K562 (cell line): ENCODE results near the gene PAXIP1. TPM values are rescaled to one million over a fixed set of nuclear protein-coding genes. Genes with fewer than 3 reads are reported as not detected.
A peak's percentile ranks its signal among the peaks of the same experiment; 100 is the strongest.

Experiments used
- ATAC-seq: fragments of 200-7000 bp; cut with Tn5 transposase; 3 replicates; pipeline ENCODE4 v1.9.1; 2020; ENCODE audit warnings: moderate library complexity
- BruUV-seq: library from RNA; stranded (reverse); fragments of 400-500 nt; replicated peaks from 2 replicates; lab custom pipeline; 2021; lab: Mats Ljungman, UMichigan
- CTCF ChIA-PET: fragments of 300-600 bp; formaldehyde crosslinking; extraction: SDS; loops from one replicate; lab custom pipeline; 2021; ENCODE audit warnings: low intra/inter-chr PET ratio; lab: Yijun Ruan, JAX
- POLR2A ChIA-PET: fragments of 300-600, 350-650 bp; sonication (Branson Sonifier 250); formaldehyde crosslinking; extraction: SDS; loops from one replicate; lab custom pipeline; 2021; ENCODE audit warnings: antibody characterized with exemption, inconsistent platforms; lab: Yijun Ruan, JAX
- DNase-seq, 4 experiments: peaks; one replicate each; pipeline versions ENCODE4 v3.0.0 to v3.0.0-alpha.2; 2011 to 2018; ENCODE audit warnings: low spot score in 3 of 4, mixed read lengths in 3 of 4; ENCODE audit errors: extremely low read depth in 1 of 4
- FAIRE-seq: peaks from 2 replicates; lab custom pipeline; 2011; peaks lifted over from hg19 to GRCh38; lab: Jason Lieb, UNC
- H2AFZ ChIP-seq: 2 replicates; pipeline ENCODE4 v1.6.0; 2011; ENCODE audit warnings: low read depth, low read length, control low read depth, inconsistent platforms
- H3K27ac ChIP-seq: fragments of 200-600 bp; 3 replicates; pipeline ENCODE4 v1.8.0; 2011; ENCODE audit warnings: low read depth, mild to moderate bottlenecking, control low read depth, inconsistent platforms, low read length, moderate library complexity, mixed read lengths; ENCODE audit errors: extremely low read depth
- H3K27me3 ChIP-seq, 2 experiments: fragments of 300-600 bp in 1 of 2; 2 replicates in 1 of 2; 3 replicates in 1 of 2; pipeline versions ENCODE4 v1.6.0 to v1.8.0; 2011; ENCODE audit warnings: inconsistent platforms in 2 of 2, low read length in 2 of 2, mild to moderate bottlenecking in 1 of 2, mixed read lengths in 1 of 2, moderate library complexity in 1 of 2; ENCODE audit not compliant: control insufficient read depth in 2 of 2, insufficient read depth in 2 of 2
- H3K36me3 ChIP-seq: fragments of 300-600 bp; 3 replicates; pipeline ENCODE4 v1.8.0; 2011; ENCODE audit warnings: mild to moderate bottlenecking, low read length, inconsistent platforms; ENCODE audit not compliant: control insufficient read depth, insufficient read depth
- H3K4me1 ChIP-seq, 2 experiments: fragments of 200-600 bp in 1 of 2; replicated peaks in 1 of 2; 2 replicates in 1 of 2; 3 replicates in 1 of 2; pipeline versions ENCODE4 v1.5.1 to v1.8.0; 2011; ENCODE audit warnings: inconsistent platforms in 2 of 2, low read length in 2 of 2, mild to moderate bottlenecking in 1 of 2, mixed read lengths in 1 of 2, moderate library complexity in 1 of 2; ENCODE audit not compliant: control insufficient read depth in 2 of 2, insufficient read depth in 2 of 2
- H3K4me2 ChIP-seq: 2 replicates; pipeline ENCODE4 v1.6.1; 2011; ENCODE audit warnings: low read length, control low read depth, inconsistent platforms, mixed read lengths; ENCODE audit not compliant: insufficient read depth
- H3K4me3 ChIP-seq: fragments of 200-600 bp; sonication (generic), shearing (Covaris generic); 2 replicates; pipeline ENCODE4 v1.5.1; 2016; ENCODE audit warnings: control low read depth, inconsistent platforms
- H3K79me2 ChIP-seq: fragments of 200-600 bp; 3 replicates; pipeline ENCODE4 v1.8.0; 2011; ENCODE audit warnings: low read length, inconsistent platforms; ENCODE audit not compliant: control insufficient read depth, insufficient read depth
- H3K9ac ChIP-seq, 2 experiments: 2 replicates each; pipeline versions ENCODE4 v1.6.0 to v1.6.1; 2011; ENCODE audit warnings: low read depth in 2 of 2, low read length in 2 of 2, control low read depth in 1 of 2, inconsistent platforms in 1 of 2, mild to moderate bottlenecking in 1 of 2, mixed read lengths in 1 of 2; ENCODE audit not compliant: insufficient read depth in 1 of 2
- H3K9me1 ChIP-seq: one replicate; pipeline ENCODE4 v1.6.0; 2011; ENCODE audit warnings: inconsistent platforms, mild to moderate bottlenecking, low read length, moderate library complexity; ENCODE audit not compliant: control insufficient read depth, insufficient read depth
- H3K9me3 ChIP-seq: replicated peaks from 2 replicates; pipeline ENCODE4 v1.5.1; 2011; ENCODE audit warnings: low read depth, low read length, inconsistent platforms; ENCODE audit not compliant: control insufficient read depth, insufficient read depth
- H4K20me1 ChIP-seq: replicated peaks from 2 replicates; pipeline ENCODE4 v1.6.1; 2011; ENCODE audit warnings: low read length, inconsistent platforms, mixed read lengths; ENCODE audit not compliant: control insufficient read depth, insufficient read depth
- CBFB ChIP-seq: sonication (generic); formaldehyde crosslinking; IDR thresholded peaks from 2 replicates; pipeline ENCODE4 v1.4.0; 2020; ENCODE audit warnings: mild to moderate bottlenecking, missing genetic modification reagents
- CREM ChIP-seq: IDR thresholded peaks from 2 replicates; pipeline ENCODE4 v1.6.1; 2014; ENCODE audit warnings: antibody characterized with exemption, low read depth
- CSDE1 ChIP-seq, 2 experiments: fragments of 450-650 bp; IDR thresholded peaks; 2 replicates each; pipeline ENCODE4 v1.6.1; 2016; ENCODE audit warnings: mild to moderate bottlenecking in 1 of 2
- LARP7 ChIP-seq: fragments of 450-650 bp; IDR thresholded peaks from 2 replicates; pipeline ENCODE4 v1.6.1; 2016
- MEF2D ChIP-seq: conservative IDR thresholded peaks from 2 replicates; pipeline ENCODE4 v1.6.1; 2016; ENCODE audit warnings: low read depth, missing genetic modification characterization, missing compliant biosample characterization
- NCOR1 ChIP-seq: fragments of 450-650 bp; IDR thresholded peaks from 2 replicates; pipeline ENCODE4 v1.6.1; 2016; ENCODE audit warnings: mild to moderate bottlenecking, moderate library complexity
- NR3C1 ChIP-seq: sonication (generic); formaldehyde crosslinking; IDR thresholded peaks from 2 replicates; pipeline ENCODE4 v1.8.1; 2022; ENCODE audit warnings: missing genetic modification reagents
- RAD51 ChIP-seq: fragments of 450-650 bp; IDR thresholded peaks from 2 replicates; pipeline ENCODE4 v1.7.1; 2016; ENCODE audit warnings: low read depth, mild to moderate bottlenecking, borderline replicate concordance
- ZKSCAN8 ChIP-seq: fragments of 200-800 bp; sonication (Bioruptor generic); IDR thresholded peaks from 2 replicates; pipeline ENCODE4 v1.6.1; 2016; ENCODE audit warnings: missing genetic modification characterization, missing compliant biosample characterization
- ZNF224 ChIP-seq: sonication (generic); formaldehyde crosslinking; IDR thresholded peaks from 2 replicates; pipeline ENCODE4 v1.8.0; 2022; ENCODE audit warnings: mild to moderate bottlenecking, missing genetic modification reagents
- ZNF436 ChIP-seq: fragments of 250-450, 450-650 bp; sonication (Bioruptor Pico); formaldehyde crosslinking; IDR thresholded peaks from 2 replicates; pipeline ENCODE4 v1.7.0; 2020; ENCODE audit warnings: mild to moderate bottlenecking
- ZNF445 ChIP-seq: fragments of 250-450 bp; sonication (Bioruptor Pico); IDR thresholded peaks from 2 replicates; pipeline ENCODE4 v1.4.0; 2020; ENCODE audit warnings: low read depth, mild to moderate bottlenecking, moderate library complexity
- ZNF57 ChIP-seq: fragments of 450-650 bp; formaldehyde crosslinking; IDR thresholded peaks from 2 replicates; pipeline ENCODE4 v1.4.0; 2020; ENCODE audit warnings: mild to moderate bottlenecking, moderate library complexity
- ZNF586 ChIP-seq: fragments of 450-650 bp; formaldehyde crosslinking; conservative IDR thresholded peaks from 2 replicates; pipeline ENCODE4 v1.4.0; 2020; ENCODE audit warnings: mild to moderate bottlenecking, moderate library complexity
- WGBS: fragments of 100-300 bp; shearing (Covaris generic); methylation state at CpG from one replicate; pipeline ENCODE4 v1.1.6; 2016; ENCODE audit warnings: low coverage, mixed read lengths; ENCODE audit not compliant: insufficient coverage; ENCODE audit errors: missing lambda C conversion rate; 5-methylcytosine and 5-hydroxymethylcytosine counted together
- in situ Hi-C: fragments of 300-500 bp; cut with MboI; formaldehyde crosslinking; loops from 4 replicates; pipeline ENCODE4 v1.15.0; 2018; ENCODE audit warnings: inconsistent platforms, mixed read lengths
- intact Hi-C: fragments of 100-400 bp; cut with micrococcal nuclease; formaldehyde crosslinking; loops from 2 replicates; pipeline ENCODE4 v1.14.2; 2022
- polyA plus RNA-seq, 8 experiments: library from polyadenylated mRNA; depleted of rRNA in 4 of 8; stranded (reverse) in 5 of 8; unstranded in 3 of 8; fragments of >200 nt; fragmentation: Nextera tagmentation in 2 of 8; fragmentation: Illumina TruSeq in 1 of 8; extraction: Ambion mirVana in 2 of 8; extraction: Trizol in 1 of 8; gene quantifications; 2 replicates each; pipeline versions ENCODE4 v1.2.1 to v1.2.3, GENCODE V29; 2011 to 2014; ENCODE audit warnings: inconsistent platforms in 1 of 8, missing spikeins in 1 of 8
- total RNA-seq, 7 experiments: library from RNA; depleted of rRNA in 6 of 7; stranded (reverse); fragments of >200 nt in 6 of 7; fragmentation: Illumina TruSeq in 2 of 7; extraction: Trizol in 2 of 7; gene quantifications; 2 replicates each; pipeline versions ENCODE4 v1.2.1 to v1.2.3, GENCODE V29; 2011 to 2021; ENCODE audit warnings: low replicate concordance in 1 of 7

Gene PAXIP1
- total and polyA plus RNA-seq, 9 of the 15 experiments (the other 6 are each of a cell fraction or from before 2014, with no cell fraction given) = 9.7 to 37.9 (median 28.4) TPM

DNA sequence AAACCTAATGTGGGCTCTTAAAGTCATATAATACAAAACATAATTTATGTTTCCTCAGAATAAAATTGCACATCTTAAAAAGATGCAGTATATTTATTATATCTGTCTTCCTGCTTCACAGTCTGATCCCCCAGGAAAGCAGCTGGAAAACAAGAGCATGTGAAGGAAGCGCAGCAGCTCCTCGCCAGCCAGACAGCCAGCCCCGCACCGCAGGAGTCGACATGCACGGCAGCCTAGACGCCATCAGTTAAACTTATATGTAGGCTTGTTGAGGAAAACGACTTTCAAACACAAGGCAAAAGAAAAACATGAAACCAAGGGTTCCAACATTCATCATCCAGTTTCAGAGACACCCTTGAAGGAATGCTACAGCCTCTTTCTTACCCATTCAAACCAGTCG lies 59.0 kb downstream of the PAXIP1 start:
- FAIRE-seq (no peak), ATAC-seq (no peak), DNase-seq (no peak)
- Histone ChIP-seq H3K4me3 (no peak overlapping the region), H3K79me2 (no peaks in the 10 kb centered on the region), H3K4me2 (no peak overlapping the region), H3K9me3 (no peaks in the 10 kb centered on the region), H3K4me1 (no peaks in the 10 kb centered on the region), H3K9ac (no peak overlapping the region), H3K27me3 (no peaks in the 10 kb centered on the region), H3K36me3 (peaks cover 47% of the 10 kb centered on the region), H4K20me1 (no peaks in the 10 kb centered on the region; the same call in 1 of the 2 replicates), H3K9me1 (no peaks in the 10 kb centered on the region), H2AFZ (no peak overlapping the region), H3K27ac (no peak overlapping the region)
- ChIA-PET CTCF (no interaction called here), POLR2A (interaction anchor here (1.1 kb wide), 1 partner anchor 26 kb away, joined by 3 read pairs; no protein-coding TSS in a partner anchor)
- BruUV-seq = no TSS peak
- WGBS = 85% methylated on average over 9 of the region's 9 CpGs
- TF ChIP-seq LARP7 = no peak
- TF ChIP-seq ZNF224 (CRISPR knock-in tag) = no peak
- TF ChIP-seq RAD51 = no peak
- no peak for TF ChIP-seq CSDE1 (IDR thresholded peaks at IDR 0.05)
- no peak for TF ChIP-seq ZKSCAN8 (CRISPR knock-in tag)
- TF ChIP-seq CBFB (CRISPR knock-in tag) = no peak
- TF ChIP-seq MEF2D (tag) = no peak
- in situ Hi-C loops = no loop called here
- intact Hi-C loops = no loop called here

DNA sequence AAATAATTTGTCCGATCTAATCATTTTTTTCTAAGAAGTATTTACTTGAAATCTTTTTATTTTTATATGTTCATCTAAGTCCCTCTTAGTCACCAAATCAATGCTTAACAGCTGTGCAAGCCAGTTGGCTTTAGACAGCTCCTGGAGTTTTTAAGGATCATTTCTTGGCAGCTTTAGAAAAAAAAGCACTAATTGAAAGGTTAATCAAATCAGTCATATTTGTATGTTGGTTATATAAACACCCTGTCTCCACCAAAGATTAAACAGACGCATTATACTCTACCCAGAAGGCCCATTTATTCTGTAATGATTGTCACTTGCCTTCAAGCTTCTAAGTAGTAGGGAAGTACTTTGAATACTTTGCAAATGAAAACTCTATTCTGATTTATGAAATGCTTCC lies 60.2 kb downstream of the PAXIP1 start:
- ATAC-seq = no peak
- POLR2A ChIA-PET = interaction anchor here (1.6 kb wide), 1 partner anchor 10 kb away, joined by 7 read pairs; no protein-coding TSS in a partner anchor
- FAIRE-seq = peak; percentile 52
- H2AFZ ChIP-seq = no peak overlapping the region
- H4K20me1 ChIP-seq = no peaks in the 10 kb centered on the region; the same call in 1 of the 2 replicates
- H3K9me1 ChIP-seq = no peaks in the 10 kb centered on the region
- no peaks in the 10 kb centered on the region for H3K9me3 ChIP-seq
- H3K4me3 ChIP-seq = no peak overlapping the region
- no peaks in the 10 kb centered on the region for H3K4me1 ChIP-seq
- 87% methylated on average over 2 of the region's 2 CpGs for WGBS
- no peak overlapping the region for H3K9ac ChIP-seq
- TF ChIP-seq NCOR1 (no peak), ZNF445 (CRISPR knock-in tag) (no peak), CREM (no peak), ZNF436 (CRISPR knock-in tag) (no peak), NR3C1 (CRISPR knock-in tag) (no peak), ZNF57 (CRISPR knock-in tag) (no peak), ZNF586 (CRISPR knock-in tag) (no peak)
- TF ChIP-seq, all 486 proteins: peak for 0
- Histone ChIP-seq H3K36me3 (peaks cover 39% of the 10 kb centered on the region), H3K27ac (no peak overlapping the region), H3K4me2 (no peak overlapping the region), H3K79me2 (no peaks in the 10 kb centered on the region), H3K27me3 (no peaks in the 10 kb centered on the region)
- no peak for DNase-seq
- CTCF ChIA-PET = no interaction called here
- no TSS peak for BruUV-seq
- in situ Hi-C loops = no loop called here
- intact Hi-C loops = no loop called here
